Fibroblast of the aortic adventitia (primary cell): Measurements from ENCODE around the gene ZBED3. TPM values are rescaled to one million over a fixed set of nuclear protein-coding genes. Genes with fewer than 3 reads are reported as not detected.

Experiments used
- DNase-seq: peaks from one replicate; pipeline ENCODE4 v3.0.0-alpha.2; 2010; ENCODE audit warnings: low read depth
- H3K4me3 ChIP-seq: 2 replicates; pipeline ENCODE4 v1.5.1; 2011; ENCODE audit warnings: low read depth, mild to moderate bottlenecking, control low read depth, low read length, moderate library complexity
- small RNA-seq: library from RNA; depleted of rRNA; stranded (forward); fragments of <200 nt; gene quantifications from one replicate; pipeline ENCODE3, GENCODE V24; 2012
- total RNA-seq: library from RNA; depleted of rRNA; stranded (reverse); fragments of >200 nt; gene quantifications from 2 replicates; pipeline ENCODE4 v1.2.3, GENCODE V29; 2012; ENCODE audit warnings: low replicate concordance
- TF ChIP-seq, protein P1 (sequence below): IDR thresholded peaks from 2 replicates; pipeline ENCODE4 v1.5.1; 2011; ENCODE audit warnings: mild to moderate bottlenecking, low read length, control low read depth, inconsistent platforms; ENCODE audit not compliant: insufficient read depth

Gene ZBED3
- total RNA-seq, 1 donor, result 0.90 TPM

DNA sequence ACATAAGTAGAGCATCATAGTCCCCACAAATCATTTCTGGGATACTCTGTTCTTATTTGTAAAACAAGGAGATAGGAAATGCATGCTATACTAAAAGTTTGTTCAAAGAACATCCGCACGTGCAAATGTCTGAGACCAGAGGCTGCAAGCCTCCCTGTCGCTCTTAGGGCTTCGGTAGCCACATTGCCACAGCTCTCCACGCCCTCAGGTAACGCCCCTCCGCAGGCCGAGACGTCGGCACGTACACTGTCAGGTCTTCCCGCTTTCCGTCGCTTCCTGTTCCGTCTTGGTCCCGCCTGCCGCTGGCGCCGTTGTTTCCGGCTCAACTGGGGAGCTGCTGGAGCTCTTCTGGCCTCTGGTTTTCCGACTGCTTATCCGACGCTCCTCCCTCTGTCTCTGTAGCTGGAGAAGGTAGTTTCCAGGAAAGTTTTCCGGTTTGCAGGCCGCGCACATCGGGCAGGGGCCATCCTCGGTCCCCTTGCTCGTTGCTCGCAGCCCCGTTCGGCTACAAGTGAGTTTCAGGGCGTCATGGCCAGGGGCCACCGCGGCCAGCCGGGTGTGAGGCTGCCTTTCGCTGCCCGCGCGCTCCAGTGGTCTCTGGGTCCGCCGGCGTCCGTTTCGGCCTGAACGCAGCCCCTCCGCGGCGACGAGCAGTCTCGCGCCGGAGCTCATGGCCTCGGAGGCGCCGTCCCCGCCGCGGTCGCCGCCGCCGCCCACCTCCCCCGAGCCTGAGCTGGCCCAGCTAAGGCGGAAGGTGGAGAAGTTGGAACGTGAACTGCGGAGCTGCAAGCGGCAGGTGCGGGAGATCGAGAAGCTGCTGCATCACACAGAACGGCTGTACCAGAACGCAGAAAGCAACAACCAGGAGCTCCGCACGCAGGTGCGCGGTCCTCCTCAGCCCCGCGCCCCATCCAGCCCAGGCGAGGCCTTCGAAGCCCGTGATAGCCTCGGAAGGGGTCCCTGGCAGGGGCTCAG lies 56.7 kb downstream of the ZBED3 start, which contains the start of gene AGGF1:
AGGF1 (plus strand) TSS at position 308 of the 975 bp plus-strand sequence; CDS start at position 671, 363 bp downstream.
- TF ChIP-seq, protein P1, sequence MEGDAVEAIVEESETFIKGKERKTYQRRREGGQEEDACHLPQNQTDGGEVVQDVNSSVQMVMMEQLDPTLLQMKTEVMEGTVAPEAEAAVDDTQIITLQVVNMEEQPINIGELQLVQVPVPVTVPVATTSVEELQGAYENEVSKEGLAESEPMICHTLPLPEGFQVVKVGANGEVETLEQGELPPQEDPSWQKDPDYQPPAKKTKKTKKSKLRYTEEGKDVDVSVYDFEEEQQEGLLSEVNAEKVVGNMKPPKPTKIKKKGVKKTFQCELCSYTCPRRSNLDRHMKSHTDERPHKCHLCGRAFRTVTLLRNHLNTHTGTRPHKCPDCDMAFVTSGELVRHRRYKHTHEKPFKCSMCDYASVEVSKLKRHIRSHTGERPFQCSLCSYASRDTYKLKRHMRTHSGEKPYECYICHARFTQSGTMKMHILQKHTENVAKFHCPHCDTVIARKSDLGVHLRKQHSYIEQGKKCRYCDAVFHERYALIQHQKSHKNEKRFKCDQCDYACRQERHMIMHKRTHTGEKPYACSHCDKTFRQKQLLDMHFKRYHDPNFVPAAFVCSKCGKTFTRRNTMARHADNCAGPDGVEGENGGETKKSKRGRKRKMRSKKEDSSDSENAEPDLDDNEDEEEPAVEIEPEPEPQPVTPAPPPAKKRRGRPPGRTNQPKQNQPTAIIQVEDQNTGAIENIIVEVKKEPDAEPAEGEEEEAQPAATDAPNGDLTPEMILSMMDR, result no peak

DNA sequence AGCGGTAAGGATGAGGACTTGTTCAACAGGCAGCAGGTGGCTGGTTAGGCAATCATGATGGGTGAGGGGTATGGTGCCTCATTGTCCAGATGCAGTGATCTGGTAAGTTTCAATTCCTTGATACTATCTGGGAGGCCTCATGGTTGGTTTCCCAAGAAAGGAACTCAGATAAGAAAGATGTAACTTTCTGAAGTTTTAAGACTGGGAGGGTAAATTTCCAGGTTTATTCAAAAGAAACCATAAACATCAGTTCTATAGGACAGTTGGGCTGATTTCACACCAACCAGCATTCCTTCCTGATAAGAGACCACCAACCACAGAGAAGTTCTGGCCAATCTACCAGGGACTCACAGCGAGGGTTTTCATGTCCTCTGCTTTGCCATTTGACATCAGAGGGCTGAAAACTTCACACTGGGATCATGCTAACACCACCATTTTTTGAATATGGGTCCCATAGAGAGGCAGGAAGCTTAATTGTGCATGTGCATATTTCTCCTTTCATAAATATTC lies 57.7 kb downstream of the ZBED3 start:
- H3K4me3 ChIP-seq, result peak overlapping the region; percentile 90
- TF ChIP-seq, protein P1, result no peak
- DNase-seq, result no peak

More for the DNA sequence above, 56.7 kb downstream of the ZBED3 start, which contains the start of gene AGGF1:
- DNase-seq, result peak; percentile 90
- H3K4me3 ChIP-seq, result peak within 1 kb of the TSS; percentile 90

DNA sequence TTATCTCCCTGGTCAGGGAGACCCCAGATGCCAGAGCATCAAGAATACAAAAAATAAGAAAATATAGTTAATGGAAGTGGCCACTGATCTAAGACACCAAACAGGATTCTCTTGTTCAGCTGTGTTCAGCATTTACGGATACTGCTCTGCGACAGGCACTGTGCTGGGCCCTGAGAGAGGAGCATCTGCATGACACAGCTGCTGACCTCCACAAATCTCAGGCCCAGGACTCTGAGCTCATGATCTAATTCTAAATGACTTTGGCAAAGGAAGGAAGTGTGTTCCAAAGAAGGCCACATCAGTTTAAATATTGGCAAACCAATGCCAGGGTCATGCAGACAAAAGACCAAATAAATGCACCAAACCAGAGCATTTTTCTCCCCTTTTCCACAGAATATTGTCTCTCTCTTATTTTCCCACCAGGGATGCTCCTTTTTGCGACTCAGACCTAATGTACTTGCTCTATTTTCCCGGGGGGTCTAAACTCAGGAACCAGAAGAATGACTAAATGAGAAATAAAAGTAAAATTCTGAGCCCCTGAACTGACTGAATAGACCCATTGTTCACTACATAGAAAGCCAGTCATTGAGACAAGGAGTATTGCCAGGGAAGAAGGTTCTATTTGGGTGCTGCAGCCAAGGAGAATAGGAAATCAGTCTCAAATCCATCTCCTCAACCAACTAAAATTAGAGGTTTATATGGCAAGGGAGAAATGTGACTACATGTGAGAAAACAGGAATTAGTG lies 58.3 kb downstream of the ZBED3 start:
- TF ChIP-seq, protein P1, result no peak
- no peak for DNase-seq
- H3K4me3 ChIP-seq, result no peak overlapping the region

DNA sequence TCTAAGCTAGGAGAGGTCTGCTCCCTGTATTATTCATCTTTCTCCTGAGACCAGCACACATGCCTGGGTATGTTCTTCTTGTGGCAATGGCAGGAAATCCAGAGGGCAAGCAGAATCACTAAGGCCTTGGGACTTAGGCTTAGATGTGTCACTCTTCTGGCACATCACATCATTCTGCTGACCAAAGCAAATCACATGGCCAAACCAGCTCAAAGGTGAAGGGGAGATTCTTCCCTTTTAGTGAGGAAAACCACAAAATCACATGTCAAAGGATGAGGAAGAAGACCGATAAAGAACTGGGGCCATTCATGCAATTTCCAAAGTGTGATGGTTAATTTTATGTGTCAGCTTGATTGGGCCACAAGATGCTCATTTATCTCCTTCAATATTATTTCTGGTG lies 62.6 kb downstream of the ZBED3 start:
- no peak for DNase-seq
- no peak overlapping the region for H3K4me3 ChIP-seq
- TF ChIP-seq, protein P1, result no peak

DNA sequence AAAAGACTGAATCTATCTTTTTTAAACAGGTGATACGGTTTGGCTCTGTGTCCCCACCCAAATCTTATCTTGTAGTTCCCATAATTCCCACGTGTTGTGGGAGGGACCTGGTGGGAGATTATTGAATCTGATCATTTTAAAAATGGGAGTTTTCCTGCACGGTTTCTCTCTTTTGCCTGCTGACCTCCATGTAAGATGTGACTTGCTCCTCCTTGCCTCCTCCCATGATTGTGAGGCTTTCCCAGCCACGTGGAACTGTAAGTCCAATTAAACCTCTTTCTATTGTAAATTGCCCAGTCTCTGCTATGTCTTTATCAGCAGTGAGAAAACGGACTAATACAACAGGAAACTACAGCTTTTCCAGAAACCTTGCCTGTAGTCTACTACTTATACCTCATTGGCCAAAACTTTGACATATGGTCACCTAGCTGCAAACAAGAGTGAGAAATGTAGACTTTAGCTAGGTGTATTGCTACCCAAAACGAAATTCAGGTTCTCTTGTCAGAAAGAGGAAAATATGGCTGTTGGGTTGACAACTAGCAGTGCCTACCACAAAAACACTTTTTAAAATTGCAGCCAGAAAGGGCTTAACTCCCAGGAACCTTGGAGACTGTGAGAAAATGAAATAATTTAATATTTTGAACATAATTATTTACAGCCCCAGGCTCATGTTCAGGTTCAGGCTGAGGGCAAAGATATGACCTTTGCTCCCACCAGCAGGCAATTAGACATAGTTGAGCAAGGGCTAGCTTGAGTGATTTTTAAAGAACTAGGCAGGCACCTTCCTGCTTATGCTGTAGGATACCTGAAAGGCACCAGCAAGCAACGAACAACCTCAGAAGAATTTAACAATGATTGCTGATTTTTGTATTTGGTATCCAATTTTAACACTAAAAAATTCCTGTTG lies 64.3 kb downstream of the ZBED3 start:
- H3K4me3 ChIP-seq, result no peak overlapping the region
- DNase-seq, result no peak
- TF ChIP-seq, protein P1, result no peak

Small RNAs within 50 kb of the gene (small RNA-seq; reads per million reads assigned to genes)
- gene SNORA47, result 16.2 reads per million, percentile 95 among the genes with 10 or more reads in this experiment

Other genes starting within 250 kb of the ZBED3 start
- gene S100Z, start 237.3 kb downstream of the ZBED3 start, total RNA-seq, result not detected in 2 replicates
- gene CRHBP, start 134.2 kb downstream of the ZBED3 start, total RNA-seq, result 6.4 TPM in 1 of 2 replicates, not detected in the other
- 18.2 and 22.5 TPM in 2 replicates for gene AGGF1, start 56.9 kb downstream of the ZBED3 start, total RNA-seq
- not detected in 2 replicates for gene PDE8B, start 123.4 kb upstream of the ZBED3 start, total RNA-seq